H1 (cell line): ENCODE results near the gene MBNL1. TPM values are rescaled to one million over a fixed set of nuclear protein-coding genes. Genes with fewer than 3 reads are reported as not detected.

Source experiments
- CTCF ChIA-PET: fragments of 300-600 bp; sonication (Branson Sonifier 250); formaldehyde crosslinking; loops from one replicate; lab custom pipeline; 2021; ENCODE audit not compliant: partially characterized antibody; lab: Charles Lee
- POLR2A ChIA-PET: fragments of 300-600 bp; sonication (Branson Sonifier 250); formaldehyde crosslinking; loops from one replicate; lab custom pipeline; 2021; ENCODE audit warnings: inconsistent platforms; ENCODE audit not compliant: partially characterized antibody; lab: Charles Lee
- DNase-seq, 2 experiments: peaks; one replicate each; pipeline versions ENCODE4 v3.0.0 to v3.0.0-alpha.2; 2010 to 2022; ENCODE audit warnings: low spot score in 2 of 2, low read depth in 1 of 2, mixed read lengths in 1 of 2
- FAIRE-seq: peaks from 2 replicates; lab custom pipeline; 2011; peaks lifted over from hg19 to GRCh38; lab: Jason Lieb, UNC
- H2AFZ ChIP-seq: 2 replicates; pipeline ENCODE4 v1.8.1; 2012; ENCODE audit warnings: low read length, inconsistent platforms
- H2AK5ac ChIP-seq: 2 replicates; pipeline ENCODE4 v1.6.1; 2013; ENCODE audit warnings: low read depth, low read length
- H2BK120ac ChIP-seq: replicated peaks from 2 replicates; pipeline ENCODE3; 2013; ENCODE audit warnings: low read depth, low read length, inconsistent platforms
- H2BK12ac ChIP-seq: 2 replicates; pipeline ENCODE4 v1.6.1; 2013; ENCODE audit warnings: low read depth, low read length
- H2BK15ac ChIP-seq: 2 replicates; pipeline ENCODE4 v1.6.1; 2013; ENCODE audit warnings: low read length
- H2BK20ac ChIP-seq: 2 replicates; pipeline ENCODE4 v1.6.1; 2013; ENCODE audit warnings: low read length
- H2BK5ac ChIP-seq: 2 replicates; pipeline ENCODE4 v1.6.1; 2013; ENCODE audit warnings: low read depth, low read length
- H3K14ac ChIP-seq: 2 replicates; pipeline ENCODE4 v1.6.1; 2013; ENCODE audit warnings: inconsistent platforms; ENCODE audit not compliant: insufficient read length
- H3K18ac ChIP-seq: 2 replicates; pipeline ENCODE4 v1.6.1; 2013; ENCODE audit warnings: low read length; ENCODE audit errors: extremely low read depth
- H3K23ac ChIP-seq: 2 replicates; pipeline ENCODE4 v1.6.1; 2013; ENCODE audit warnings: inconsistent platforms; ENCODE audit not compliant: insufficient read length
- H3K23me2 ChIP-seq: 2 replicates; pipeline ENCODE4 v1.6.1; 2013; ENCODE audit warnings: low read depth, low read length
- H3K27ac ChIP-seq: 2 replicates; pipeline ENCODE4 v1.6.1; 2011; ENCODE audit warnings: low read depth, low read length, inconsistent platforms
- H3K27me3 ChIP-seq, 4 experiments: replicated peaks in 1 of 4; 1 replicate in 1 of 4; 2 replicates in 3 of 4; pipeline versions ENCODE4 v1.6.1 to v1.8.1; 2011 to 2013; ENCODE audit warnings: low read length in 3 of 4, mild to moderate bottlenecking in 3 of 4, inconsistent platforms in 2 of 4, mixed read lengths in 2 of 4, moderate library complexity in 1 of 4; ENCODE audit not compliant: control insufficient read depth in 3 of 4, insufficient read depth in 3 of 4; ENCODE audit errors: extremely low read depth in 1 of 4
- H3K36me3 ChIP-seq, 4 experiments: 2 replicates each; pipeline versions ENCODE4 v1.6.1 to v1.8.1; 2011 to 2013; ENCODE audit warnings: mild to moderate bottlenecking in 4 of 4, low read length in 3 of 4, moderate library complexity in 2 of 4, control low read depth in 1 of 4, inconsistent platforms in 1 of 4; ENCODE audit not compliant: insufficient read depth in 4 of 4, control insufficient read depth in 2 of 4
- H3K4ac ChIP-seq: replicated peaks from 2 replicates; pipeline ENCODE3; 2013; ENCODE audit warnings: low read length, low read depth, mixed read lengths, inconsistent platforms; ENCODE audit not compliant: insufficient read length
- H3K4me1 ChIP-seq, 4 experiments: replicated peaks in 1 of 4; 1 replicate in 1 of 4; 2 replicates in 3 of 4; pipeline versions ENCODE4 v1.6.1 to v1.8.1; 2011 to 2013; ENCODE audit warnings: low read length in 3 of 4, inconsistent platforms in 2 of 4, mixed read lengths in 1 of 4; ENCODE audit not compliant: insufficient read depth in 4 of 4, control insufficient read depth in 3 of 4
- H3K4me2 ChIP-seq, 2 experiments: 2 replicates each; pipeline versions ENCODE4 v1.6.1 to v1.8.1; 2011 to 2013; ENCODE audit warnings: low read depth in 2 of 2, low read length in 2 of 2, control low read depth in 1 of 2, inconsistent platforms in 1 of 2, mild to moderate bottlenecking in 1 of 2; ENCODE audit not compliant: insufficient read depth in 1 of 2
- H3K4me3 ChIP-seq, 4 experiments: fragments of 200-600, 300-600 bp in 1 of 4; sonication (generic), shearing (Covaris generic), sonication (Bioruptor Twin) in 1 of 4; 2 replicates each; pipeline versions ENCODE4 v1.5.1 to v1.8.1; 2011 to 2016; ENCODE audit warnings: low read length in 4 of 4, low read depth in 3 of 4, control low read depth in 2 of 4, inconsistent platforms in 2 of 4, mild to moderate bottlenecking in 2 of 4, mixed read lengths in 1 of 4, moderate library complexity in 1 of 4; ENCODE audit not compliant: insufficient read depth in 2 of 4; ENCODE audit errors: extremely low read depth in 1 of 4
- H3K56ac ChIP-seq: replicated peaks from 2 replicates; pipeline ENCODE3; 2013; ENCODE audit warnings: low read depth, mild to moderate bottlenecking, mixed read lengths, low read length, inconsistent platforms; ENCODE audit not compliant: insufficient read length
- H3K79me1 ChIP-seq: 2 replicates; pipeline ENCODE4 v1.6.1; 2013; ENCODE audit warnings: low read depth, low read length, control low read depth
- H3K79me2 ChIP-seq, 2 experiments: 2 replicates each; pipeline versions ENCODE4 v1.6.1 to v1.8.1; 2012 to 2013; ENCODE audit warnings: low read length in 2 of 2, mild to moderate bottlenecking in 2 of 2, inconsistent platforms in 1 of 2; ENCODE audit not compliant: insufficient read depth in 2 of 2, control insufficient read depth in 1 of 2
- H3K9ac ChIP-seq, 4 experiments: replicated peaks in 1 of 4; 1 replicate in 1 of 4; 2 replicates in 3 of 4; pipeline versions ENCODE4 v1.6.1 to v1.8.1; 2011 to 2013; ENCODE audit warnings: low read depth in 3 of 4, low read length in 3 of 4, control low read depth in 2 of 4, mild to moderate bottlenecking in 2 of 4, moderate library complexity in 2 of 4, inconsistent platforms in 1 of 4; ENCODE audit errors: extremely low read depth in 1 of 4
- H3K9me3 ChIP-seq, 2 experiments: 2 replicates each; pipeline versions ENCODE4 v1.6.1 to v1.8.1; 2012 to 2013; ENCODE audit warnings: mild to moderate bottlenecking in 2 of 2, moderate library complexity in 2 of 2, control low read depth in 1 of 2, inconsistent platforms in 1 of 2, low read depth in 1 of 2, low read length in 1 of 2, mixed read lengths in 1 of 2; ENCODE audit not compliant: insufficient read depth in 2 of 2
- H4K20me1 ChIP-seq, 2 experiments: replicated peaks in 1 of 2; 2 replicates each; pipeline versions ENCODE3 to v1.8.1; 2011 to 2013; ENCODE audit warnings: inconsistent platforms in 2 of 2, low read length in 2 of 2, mild to moderate bottlenecking in 1 of 2; ENCODE audit not compliant: insufficient read depth in 2 of 2, control insufficient read depth in 1 of 2
- H4K5ac ChIP-seq: 2 replicates; pipeline ENCODE4 v1.6.1; 2013; ENCODE audit warnings: low read length, low read depth, mixed read lengths, inconsistent platforms; ENCODE audit not compliant: insufficient read length
- H4K8ac ChIP-seq: 2 replicates; pipeline ENCODE4 v1.8.0; 2013; ENCODE audit warnings: mild to moderate bottlenecking, moderate library complexity, low read length, inconsistent platforms; ENCODE audit not compliant: insufficient read depth; ENCODE audit errors: extremely low read depth
- H4K91ac ChIP-seq: replicated peaks from 2 replicates; pipeline ENCODE3; 2013; ENCODE audit warnings: low read length, mixed read lengths, inconsistent platforms; ENCODE audit not compliant: insufficient read length
- ATF3 ChIP-seq: IDR thresholded peaks from 2 replicates; pipeline ENCODE4 v1.6.1; 2011; ENCODE audit warnings: low read depth, mild to moderate bottlenecking, low read length; ENCODE audit not compliant: insufficient read depth
- BACH1 ChIP-seq: IDR thresholded peaks from 2 replicates; pipeline ENCODE4 v1.6.1; 2012; ENCODE audit warnings: low read length, improper control_type of control experiment
- CEBPB ChIP-seq: IDR thresholded peaks from 2 replicates; pipeline ENCODE4 v1.6.1; 2012; ENCODE audit warnings: low read depth, low read length
- E2F6 ChIP-seq: IDR thresholded peaks from 2 replicates; pipeline ENCODE4 v1.6.1; 2012; ENCODE audit warnings: inconsistent platforms
- HDAC2 ChIP-seq, 2 experiments: fragments of 300-600 bp in 1 of 2; sonication (generic) in 1 of 2; IDR thresholded peaks; 2 replicates each; pipeline ENCODE4 v1.6.1; 2011 to 2012; ENCODE audit warnings: low read depth in 2 of 2, low read length in 2 of 2, mild to moderate bottlenecking in 2 of 2, moderate library complexity in 2 of 2, borderline replicate concordance in 1 of 2, inconsistent platforms in 1 of 2
- NANOG ChIP-seq: IDR thresholded peaks from 2 replicates; pipeline ENCODE4 v1.6.1; 2011; ENCODE audit warnings: low read length, low read depth, mild to moderate bottlenecking, inconsistent platforms; ENCODE audit not compliant: insufficient read depth, poor library complexity, severe bottlenecking
- RAD21 ChIP-seq, 2 experiments: IDR thresholded peaks in 1 of 2; conservative IDR thresholded peaks in 1 of 2; 2 replicates each; pipeline ENCODE4 v1.6.1; 2011; ENCODE audit warnings: low read depth in 2 of 2, low read length in 2 of 2, improper control_type of control experiment in 1 of 2, inconsistent platforms in 1 of 2, mild to moderate bottlenecking in 1 of 2, moderate library complexity in 1 of 2
- RFX5 ChIP-seq: IDR thresholded peaks from 2 replicates; pipeline ENCODE4 v1.6.1; 2011; ENCODE audit warnings: low read depth, low read length, improper control_type of control experiment, borderline replicate concordance
- RNF2 ChIP-seq: fragments of 200-900, 300-1000 bp; sonication (generic); IDR thresholded peaks from 2 replicates; pipeline ENCODE4 v1.7.1; 2016; ENCODE audit warnings: borderline replicate concordance, low read depth, mild to moderate bottlenecking, antibody characterized with exemption, low read length; ENCODE audit not compliant: poor library complexity, severe bottlenecking; ENCODE audit errors: missing control alignments
- TAF1 ChIP-seq: IDR thresholded peaks from 2 replicates; pipeline ENCODE4 v1.6.1; 2011; ENCODE audit warnings: mild to moderate bottlenecking, low read depth, low read length
- WGBS, 2 experiments: shearing (Covaris generic) in 1 of 2; methylation state at CpG; one replicate each; pipeline versions ENCODE4 v1.1.6 to v1.1.7; 2013 to 2015; ENCODE audit warnings: low lambda C conversion rate in 2 of 2, mixed read lengths in 2 of 2, inconsistent platforms in 1 of 2, low coverage in 1 of 2, missing lambda C conversion rate in 1 of 2; ENCODE audit not compliant: insufficient replicate concordance in 2 of 2, insufficient coverage in 1 of 2, insufficient read length in 1 of 2; ENCODE audit errors: extremely low coverage in 1 of 2, missing lambda C conversion rate in 1 of 2; 5-methylcytosine and 5-hydroxymethylcytosine counted together
- polyA plus RNA-seq, 7 experiments: library from polyadenylated mRNA; depleted of rRNA in 3 of 7; stranded (reverse) in 5 of 7; unstranded in 2 of 7; fragments of >200 nt in 5 of 7; fragments of 200-250 nt in 2 of 7; gene quantifications; 1 replicate in 5 of 7; 2 replicates in 1 of 7; 4 replicates in 1 of 7; pipeline versions ENCODE4 v1.2.1 to v1.2.3, GENCODE V29; 2011 to 2013; ENCODE audit warnings: missing spikeins in 2 of 7, mixed read lengths in 2 of 7
- total RNA-seq: library from RNA; stranded (reverse); fragmentation: NEBNext Ultra II Directional; extraction: Animal tissue kit (Norgen Biotek cat#: 25700); gene quantifications from 2 replicates; pipeline ENCODE4 v1.2.1, GENCODE V29; 2021
- TF ChIP-seq, protein P1 (sequence below): IDR thresholded peaks from 2 replicates; pipeline ENCODE4 v1.6.1; 2012; ENCODE audit warnings: inconsistent platforms

MBNL1 gene
- total and polyA plus RNA-seq, 2 of the 8 experiments (the other 6 are each of a cell fraction or from before 2014, with no cell fraction given) = 5.0 to 16.4 TPM

DNA sequence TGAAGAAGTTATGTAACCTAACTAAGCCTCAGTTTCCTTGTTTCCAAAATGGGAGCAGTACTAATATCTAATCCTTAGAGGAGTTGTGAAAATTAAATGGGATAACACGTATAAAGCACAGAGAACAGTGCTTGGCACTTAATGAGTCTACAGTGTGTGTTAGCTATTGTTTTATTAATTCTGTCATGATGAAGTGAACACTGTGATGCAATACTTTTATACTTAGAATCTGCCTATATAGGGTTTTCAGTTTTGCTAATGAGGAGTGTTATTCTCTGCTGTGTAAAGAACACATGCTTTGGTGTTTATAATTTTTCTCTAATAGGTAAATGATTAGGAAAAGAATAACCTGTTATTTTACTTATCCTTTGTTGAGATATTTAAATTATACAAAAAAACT, 65.2 kb downstream of the MBNL1 start:
- FAIRE-seq (no peak), DNase-seq (no peak)
- Histone ChIP-seq H3K18ac (no peak overlapping the region), H3K4ac (no peak overlapping the region), H2BK120ac (no peak overlapping the region), H3K36me3 (no peaks in the 10 kb centered on the region), H3K4me2 (no peak overlapping the region), H3K79me2 (peaks cover 0 to 15% of the 10 kb centered on the region in 2 experiments; a peak in 2 of 4 replicates), H2BK12ac (no peak overlapping the region), H3K14ac (no peak overlapping the region), H4K91ac (no peak overlapping the region), H3K23ac (no peak overlapping the region), H3K9ac (no peak overlapping the region), H2BK15ac (no peak overlapping the region), H4K5ac (no peak overlapping the region), H3K23me2 (no peaks in the 10 kb centered on the region; the same call in 1 of the 2 replicates), H3K4me3 (no peak overlapping the region), H3K27ac (no peak overlapping the region), H3K9me3 (no peaks in the 10 kb centered on the region), H4K20me1 (no peaks in the 10 kb centered on the region), H3K4me1 (no peaks in the 10 kb centered on the region), H2AFZ (no peak overlapping the region), H3K79me1 (no peaks in the 10 kb centered on the region), H4K8ac (no peak overlapping the region), H3K27me3 (no peaks in the 10 kb centered on the region), H2BK20ac (no peak overlapping the region), H2BK5ac (no peak overlapping the region), H2AK5ac (no peak overlapping the region), H3K56ac (no peak overlapping the region)
- CTCF ChIA-PET = interaction anchor here (0.9 kb wide), 1 partner anchor 18 kb away, joined by 3 read pairs; no protein-coding TSS in a partner anchor
- POLR2A ChIA-PET = no interaction called here
- 96% methylated on average over 1 of the region's 1 CpG; no CpG with 5 or more reads in 1 of the 2 experiments for WGBS, 2 experiments
- TF ChIP-seq RNF2 = no peak
- no peak for TF ChIP-seq RAD21 (IDR thresholded peaks at IDR 0.05 in 1 of 2, conservative IDR thresholded peaks at IDR 0.05 in 1 of 2; ENCODE audit: low read depth in 2 of 2, low read length in 2 of 2)
- TF ChIP-seq NANOG = no peak
- TF ChIP-seq CEBPB = no peak
- TF ChIP-seq ATF3 = no peak
- TF ChIP-seq, protein P1, sequence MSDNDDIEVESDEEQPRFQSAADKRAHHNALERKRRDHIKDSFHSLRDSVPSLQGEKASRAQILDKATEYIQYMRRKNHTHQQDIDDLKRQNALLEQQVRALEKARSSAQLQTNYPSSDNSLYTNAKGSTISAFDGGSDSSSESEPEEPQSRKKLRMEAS = no peak
- TF ChIP-seq HDAC2 (IDR thresholded peaks at IDR 0.05; ENCODE audit: borderline replicate concordance in 1 of 2, low read depth in 2 of 2, low read length in 2 of 2) = no peak
- TF ChIP-seq E2F6 = no peak
- no peak for TF ChIP-seq RFX5
- no peak for TF ChIP-seq TAF1
- TF ChIP-seq BACH1 = no peak
